ENCODE data around the gene FKBP2.

DNA sequence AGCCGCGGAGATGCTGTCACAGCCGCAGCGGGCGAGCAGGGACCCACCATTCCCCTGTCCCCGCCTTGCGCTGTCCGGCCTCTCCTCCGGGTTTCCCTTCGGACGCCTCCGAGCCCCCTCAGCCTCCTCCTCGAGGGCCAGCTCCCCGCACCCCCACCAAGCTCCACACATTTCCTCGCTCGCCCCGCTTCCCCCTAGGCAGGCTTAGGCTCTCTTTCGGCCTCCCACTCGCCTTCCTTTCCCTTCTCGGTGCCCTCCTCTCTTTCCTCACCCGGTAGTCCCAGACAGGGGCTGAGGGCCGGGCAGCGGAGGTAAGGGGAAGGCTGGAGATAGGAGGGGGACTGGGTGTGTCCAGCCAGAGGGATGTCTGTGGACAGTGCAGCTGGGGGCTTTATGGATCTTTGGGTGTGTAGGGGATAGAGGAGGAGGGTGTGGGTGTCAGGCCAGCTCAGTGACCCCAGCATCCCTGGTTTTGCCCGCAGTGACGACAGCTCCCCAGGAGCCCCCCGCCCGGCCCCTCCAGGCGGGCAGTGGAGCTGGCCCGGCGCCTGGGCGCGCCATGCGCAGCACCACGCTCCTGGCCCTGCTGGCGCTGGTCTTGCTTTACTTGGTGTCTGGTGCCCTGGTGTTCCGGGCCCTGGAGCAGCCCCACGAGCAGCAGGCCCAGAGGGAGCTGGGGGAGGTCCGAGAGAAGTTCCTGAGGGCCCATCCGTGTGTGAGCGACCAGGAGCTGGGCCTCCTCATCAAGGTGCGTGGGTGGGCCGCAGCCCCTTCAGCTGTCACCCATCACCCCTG, 51.8 kb downstream of the FKBP2 start:
- TF ChIP-seq, protein P1, sequence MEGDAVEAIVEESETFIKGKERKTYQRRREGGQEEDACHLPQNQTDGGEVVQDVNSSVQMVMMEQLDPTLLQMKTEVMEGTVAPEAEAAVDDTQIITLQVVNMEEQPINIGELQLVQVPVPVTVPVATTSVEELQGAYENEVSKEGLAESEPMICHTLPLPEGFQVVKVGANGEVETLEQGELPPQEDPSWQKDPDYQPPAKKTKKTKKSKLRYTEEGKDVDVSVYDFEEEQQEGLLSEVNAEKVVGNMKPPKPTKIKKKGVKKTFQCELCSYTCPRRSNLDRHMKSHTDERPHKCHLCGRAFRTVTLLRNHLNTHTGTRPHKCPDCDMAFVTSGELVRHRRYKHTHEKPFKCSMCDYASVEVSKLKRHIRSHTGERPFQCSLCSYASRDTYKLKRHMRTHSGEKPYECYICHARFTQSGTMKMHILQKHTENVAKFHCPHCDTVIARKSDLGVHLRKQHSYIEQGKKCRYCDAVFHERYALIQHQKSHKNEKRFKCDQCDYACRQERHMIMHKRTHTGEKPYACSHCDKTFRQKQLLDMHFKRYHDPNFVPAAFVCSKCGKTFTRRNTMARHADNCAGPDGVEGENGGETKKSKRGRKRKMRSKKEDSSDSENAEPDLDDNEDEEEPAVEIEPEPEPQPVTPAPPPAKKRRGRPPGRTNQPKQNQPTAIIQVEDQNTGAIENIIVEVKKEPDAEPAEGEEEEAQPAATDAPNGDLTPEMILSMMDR (IDR thresholded peaks at IDR 0.05) = no peak
- TF ChIP-seq POLR2A (IDR thresholded peaks at IDR 0.05) = no peak
